Measurements from ENCODE around the gene CTXN1. TPM values are rescaled to one million over a fixed set of nuclear protein-coding genes. Genes with fewer than 3 reads are reported as not detected.

The CTXN1 gene
- total RNA-seq, 1 donor from 2014 or later: 57.8 TPM

- Mint-ChIP-seq H3K4me3 (no peak overlapping the region), H3K36me3 (no peaks in the 10 kb centered on the region), H3K4me1 (ENCODE audit: unreplicated experiment) (no peaks in the 10 kb centered on the region), H3K9me3 (no peaks in the 10 kb centered on the region), H3K27me3 (peaks cover 17% of the 10 kb centered on the region), H3K27ac (no peak overlapping the region)
- no peak for DNase-seq (ENCODE audit: extremely low spot score, unreplicated experiment)
- TF ChIP-seq CTCF (conservative IDR thresholded peaks at IDR 0.05): no peak
Observed at GRCh38 chr19:7879836-7880235, 46.1 kb downstream of the CTXN1 start.

GRCh38 chr19:7879111-7879807 lies 46.7 kb downstream of the CTXN1 start:
- Mint-ChIP-seq H3K4me3 (no peak overlapping the region), H3K36me3 (no peaks in the 10 kb centered on the region), H3K9me3 (no peaks in the 10 kb centered on the region), H3K4me1 (ENCODE audit: unreplicated experiment) (no peaks in the 10 kb centered on the region), H3K27ac (no peak overlapping the region), H3K27me3 (peaks cover 19% of the 10 kb centered on the region)
- no peak for TF ChIP-seq CTCF (conservative IDR thresholded peaks at IDR 0.05)
- DNase-seq (ENCODE audit: extremely low spot score, unreplicated experiment): no peak

GRCh38 chr19:7877249-7877836 lies 48.6 kb downstream of the CTXN1 start:
- H3K36me3 Mint-ChIP-seq: no peaks in the 10 kb centered on the region
- peak overlapping the region; percentile 15 for H3K27ac Mint-ChIP-seq
- TF ChIP-seq CTCF (conservative IDR thresholded peaks at IDR 0.05): no peak
- DNase-seq (ENCODE audit: extremely low spot score, unreplicated experiment): no peak
- no peaks in the 10 kb centered on the region for H3K9me3 Mint-ChIP-seq
- no peaks in the 10 kb centered on the region for H3K4me1 Mint-ChIP-seq (ENCODE audit: unreplicated experiment)
- H3K27me3 Mint-ChIP-seq: peaks cover 25% of the 10 kb centered on the region
- H3K4me3 Mint-ChIP-seq: peak overlapping the region; percentile 33

- peaks cover 13% of the 10 kb centered on the region for H3K4me1 Mint-ChIP-seq (ENCODE audit: unreplicated experiment)
- no peak for TF ChIP-seq CTCF (conservative IDR thresholded peaks at IDR 0.05)
- H3K27ac Mint-ChIP-seq: peak overlapping the region; percentile 71
- H3K9me3 Mint-ChIP-seq: no peaks in the 10 kb centered on the region
- H3K36me3 Mint-ChIP-seq: peaks cover 4% of the 10 kb centered on the region
- H3K4me3 Mint-ChIP-seq: peak overlapping the region; percentile 84
- DNase-seq (ENCODE audit: extremely low spot score, unreplicated experiment): no peak
- H3K27me3 Mint-ChIP-seq: peaks cover 35% of the 10 kb centered on the region
Observed at GRCh38 chr19:7874897-7875273, 51.0 kb downstream of the CTXN1 start.

Other genes starting within 250 kb of the CTXN1 start
- gene MCEMP1, start 249.0 kb downstream of the CTXN1 start, total RNA-seq (ENCODE audit: low replicate concordance): not detected in 2 replicates
- 92.6 and 107 TPM in 2 replicates for gene TRAPPC5, start 245.3 kb downstream of the CTXN1 start, total RNA-seq (ENCODE audit: low replicate concordance)
- gene FCER2, start 224.0 kb downstream of the CTXN1 start, total RNA-seq (ENCODE audit: low replicate concordance): not detected in 2 replicates
- not detected in 2 replicates for gene CLEC4G, start 194.0 kb downstream of the CTXN1 start, total RNA-seq (ENCODE audit: low replicate concordance)
- not detected in 2 replicates for gene CD209, start 178.6 kb downstream of the CTXN1 start, total RNA-seq (ENCODE audit: low replicate concordance)
- gene CLEC4M, start 162.9 kb downstream of the CTXN1 start, total RNA-seq (ENCODE audit: low replicate concordance): 0.48 and 0.69 TPM in 2 replicates
- gene EVI5L, start 95.9 kb downstream of the CTXN1 start, total RNA-seq (ENCODE audit: low replicate concordance): 11.7 and 19.0 TPM in 2 replicates
- 8.5 and 10.9 TPM in 2 replicates for gene PRR36, start 51.7 kb downstream of the CTXN1 start, total RNA-seq (ENCODE audit: low replicate concordance)
- 4.3 and 7.4 TPM in 2 replicates for gene LRRC8E, start 37.6 kb downstream of the CTXN1 start, total RNA-seq (ENCODE audit: low replicate concordance)
- 38.2 and 42.2 TPM in 2 replicates for gene MAP2K7, start 22.3 kb downstream of the CTXN1 start, total RNA-seq (ENCODE audit: low replicate concordance)
- gene TGFBR3L, start 11.3 kb downstream of the CTXN1 start, total RNA-seq (ENCODE audit: low replicate concordance): 1.1 and 2.4 TPM in 2 replicates
- 13.7 and 15.0 TPM in 2 replicates for gene SNAPC2, start 5.8 kb downstream of the CTXN1 start, total RNA-seq (ENCODE audit: low replicate concordance)
- 73.7 and 80.4 TPM in 2 replicates for gene TIMM44, start 17.5 kb upstream of the CTXN1 start, total RNA-seq (ENCODE audit: low replicate concordance)
- 92.1 and 124 TPM in 2 replicates for gene ELAVL1, start 79.5 kb upstream of the CTXN1 start, total RNA-seq (ENCODE audit: low replicate concordance)
- gene CCL25, start 126.6 kb upstream of the CTXN1 start, total RNA-seq (ENCODE audit: low replicate concordance): 1.4 and 5.6 TPM in 2 replicates
- 18.0 and 63.7 TPM in 2 replicates for gene FBN3, start 223.5 kb upstream of the CTXN1 start, total RNA-seq (ENCODE audit: low replicate concordance)

Measured in type B pancreatic cell (in vitro differentiated cells).